Mammary epithelial cell (primary cell): ENCODE data around the gene MAGT1.

Experiments
- CTCF ChIP-seq, 2 donors: IDR thresholded peaks in 1 of 2; conservative IDR thresholded peaks in 1 of 2; 2 replicates each; pipeline ENCODE4 v1.5.1; 2011 to 2012; ENCODE audit warnings: inconsistent platforms in 2 of 2, low read length in 2 of 2, mild to moderate bottlenecking in 2 of 2, control low read depth in 1 of 2, low read depth in 1 of 2; ENCODE audit not compliant: insufficient read depth in 1 of 2; ENCODE audit errors: extremely low read depth in 1 of 2
- EZH2 ChIP-seq: IDR thresholded peaks from 2 replicates; pipeline ENCODE4 v1.6.1; 2012; ENCODE audit warnings: low read length, inconsistent platforms, borderline replicate concordance

- TF ChIP-seq CTCF (conservative IDR thresholded peaks at IDR 0.05 in 1 of 2, IDR thresholded peaks at IDR 0.05 in 1 of 2; ENCODE audit: extremely low read depth in 1 of 2, insufficient read depth in 1 of 2, low read depth in 1 of 2, low read length in 2 of 2) (no peak), EZH2 (no peak)
Observed at GRCh38 chrX:77786365-77786680, 108.9 kb downstream of the MAGT1 start.
